ENCODE measurements around the gene GOLIM4. TPM values are rescaled to one million over a fixed set of nuclear protein-coding genes. Genes with fewer than 3 reads are reported as not detected.

Gene GOLIM4
- total RNA-seq, 1 experiment from 2014 or later, result 17.4 TPM

DNA sequence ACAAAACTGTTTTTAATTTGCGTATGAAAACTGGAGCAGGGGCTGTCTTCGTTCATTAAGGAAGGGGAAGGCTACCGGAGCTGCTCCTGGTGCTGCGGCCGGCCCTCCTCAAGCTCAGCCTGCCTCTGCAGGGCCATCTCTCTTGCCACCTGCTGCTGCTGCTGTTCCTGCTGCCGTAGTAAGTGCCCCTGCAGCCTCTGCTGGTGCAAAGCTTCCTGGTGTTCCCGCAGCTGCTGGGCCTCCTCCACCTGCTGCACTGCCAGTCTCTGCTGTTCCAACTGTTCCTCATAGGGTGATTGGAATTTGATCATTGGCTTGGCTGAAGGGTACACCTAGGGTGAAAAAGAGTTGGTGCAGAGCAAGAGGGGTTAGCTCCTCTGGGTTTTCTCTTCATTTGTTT is 66.0 kb downstream of the GOLIM4 start:
- H3K9me3 ChIP-seq, result no peaks in the 10 kb centered on the region
- no peaks in the 10 kb centered on the region for H3K27me3 ChIP-seq (replicated peaks; ENCODE audit: control insufficient read depth, insufficient read depth, low read length)
- CTCF ChIA-PET, result no interaction called here
- Mint-ChIP-seq H3K9me3 (ENCODE audit: unreplicated experiment) (no peaks in the 10 kb centered on the region), H3K36me3 (ENCODE audit: insufficient read depth, unreplicated experiment) (peaks cover 6% of the 10 kb centered on the region), H3K27me3 (ENCODE audit: insufficient read depth, unreplicated experiment) (no peaks in the 10 kb centered on the region), H3K4me3 (ENCODE audit: unreplicated experiment) (no peak overlapping the region), H3K27ac (ENCODE audit: unreplicated experiment) (no peak overlapping the region), H3K4me1 (ENCODE audit: low read depth, unreplicated experiment) (no peaks in the 10 kb centered on the region)
- DNase-seq, result no peak
- BruUV-seq (replicated peaks), result no TSS peak
- no peaks in the 10 kb centered on the region for H3K36me3 ChIP-seq (ENCODE audit: control insufficient read depth, insufficient read depth, low read length)
- POLR2A ChIA-PET, result no interaction called here
- TF ChIP-seq, protein P1, sequence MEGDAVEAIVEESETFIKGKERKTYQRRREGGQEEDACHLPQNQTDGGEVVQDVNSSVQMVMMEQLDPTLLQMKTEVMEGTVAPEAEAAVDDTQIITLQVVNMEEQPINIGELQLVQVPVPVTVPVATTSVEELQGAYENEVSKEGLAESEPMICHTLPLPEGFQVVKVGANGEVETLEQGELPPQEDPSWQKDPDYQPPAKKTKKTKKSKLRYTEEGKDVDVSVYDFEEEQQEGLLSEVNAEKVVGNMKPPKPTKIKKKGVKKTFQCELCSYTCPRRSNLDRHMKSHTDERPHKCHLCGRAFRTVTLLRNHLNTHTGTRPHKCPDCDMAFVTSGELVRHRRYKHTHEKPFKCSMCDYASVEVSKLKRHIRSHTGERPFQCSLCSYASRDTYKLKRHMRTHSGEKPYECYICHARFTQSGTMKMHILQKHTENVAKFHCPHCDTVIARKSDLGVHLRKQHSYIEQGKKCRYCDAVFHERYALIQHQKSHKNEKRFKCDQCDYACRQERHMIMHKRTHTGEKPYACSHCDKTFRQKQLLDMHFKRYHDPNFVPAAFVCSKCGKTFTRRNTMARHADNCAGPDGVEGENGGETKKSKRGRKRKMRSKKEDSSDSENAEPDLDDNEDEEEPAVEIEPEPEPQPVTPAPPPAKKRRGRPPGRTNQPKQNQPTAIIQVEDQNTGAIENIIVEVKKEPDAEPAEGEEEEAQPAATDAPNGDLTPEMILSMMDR (IDR thresholded peaks at IDR 0.05; ENCODE audit: insufficient read depth in 1 of 2, low read depth in 1 of 2, low read length in 1 of 2, severe bottlenecking in 1 of 2, unreplicated experiment in 1 of 2), result no peak
- intact Hi-C loops (cut with micrococcal nuclease; ENCODE audit: unreplicated experiment), result no loop called here
- no peak overlapping the region for H3K4me3 ChIP-seq (ENCODE audit: low read depth, low read length)
- H3K4me1 ChIP-seq, result no peaks in the 10 kb centered on the region

DNA sequence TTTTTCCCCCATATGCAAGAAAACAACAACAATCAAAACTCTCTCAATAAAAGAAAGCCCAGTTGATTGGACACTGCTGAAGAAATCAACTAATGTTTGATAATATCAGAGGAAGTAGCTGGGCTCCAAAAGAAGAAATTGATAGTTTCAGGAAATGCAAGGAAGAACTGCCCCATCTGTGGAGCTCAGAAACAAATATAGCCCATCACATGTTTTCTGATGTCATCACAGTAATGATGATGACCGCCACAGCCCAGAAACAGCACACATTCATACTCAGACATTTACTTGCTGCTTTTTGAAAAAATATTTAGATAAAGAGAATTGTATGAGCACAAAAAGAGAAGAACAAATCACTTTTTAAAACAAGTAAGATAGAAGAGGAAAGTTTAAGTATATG is 67.6 kb downstream of the GOLIM4 start:
- Mint-ChIP-seq H3K27me3 (ENCODE audit: insufficient read depth, unreplicated experiment) (no peaks in the 10 kb centered on the region), H3K4me1 (ENCODE audit: low read depth, unreplicated experiment) (no peaks in the 10 kb centered on the region), H3K9me3 (ENCODE audit: unreplicated experiment) (no peaks in the 10 kb centered on the region), H3K27ac (ENCODE audit: unreplicated experiment) (no peak overlapping the region), H3K36me3 (ENCODE audit: insufficient read depth, unreplicated experiment) (peaks cover 6% of the 10 kb centered on the region), H3K4me3 (ENCODE audit: unreplicated experiment) (no peak overlapping the region)
- DNase-seq, result no peak
- no TSS peak for BruUV-seq (replicated peaks)
- no peaks in the 10 kb centered on the region for H3K36me3 ChIP-seq (ENCODE audit: control insufficient read depth, insufficient read depth, low read length)
- no peak overlapping the region for H3K4me3 ChIP-seq (ENCODE audit: low read depth, low read length)
- H3K9me3 ChIP-seq, result no peaks in the 10 kb centered on the region
- intact Hi-C loops (cut with micrococcal nuclease; ENCODE audit: unreplicated experiment), result no loop called here
- POLR2A ChIA-PET, result no interaction called here
- no peaks in the 10 kb centered on the region for H3K4me1 ChIP-seq
- no peaks in the 10 kb centered on the region for H3K27me3 ChIP-seq (replicated peaks; ENCODE audit: control insufficient read depth, insufficient read depth, low read length)
- CTCF ChIA-PET, result no interaction called here
- TF ChIP-seq, protein P1 (IDR thresholded peaks at IDR 0.05; ENCODE audit: insufficient read depth in 1 of 2, low read depth in 1 of 2, low read length in 1 of 2, severe bottlenecking in 1 of 2, unreplicated experiment in 1 of 2), result no peak

DNA sequence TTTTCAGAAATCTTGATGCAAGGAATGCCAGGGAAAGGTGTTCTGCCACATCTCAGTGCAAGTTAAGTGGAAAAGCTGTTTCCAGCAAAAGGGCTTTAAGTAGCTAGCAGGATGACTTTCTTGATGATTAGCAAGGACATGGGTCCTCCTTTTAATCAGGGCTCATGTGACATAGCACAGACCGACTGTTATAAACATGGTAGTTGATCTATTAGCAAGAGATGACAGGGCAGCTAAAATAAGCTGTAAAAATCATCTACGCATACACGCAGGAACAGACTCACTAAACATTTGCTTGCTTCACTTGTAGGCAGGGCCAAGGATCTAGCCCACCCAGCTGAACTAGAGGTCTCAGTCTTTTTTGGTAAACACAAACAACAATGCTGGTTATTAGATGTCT is 69.0 kb downstream of the GOLIM4 start:
- no peaks in the 10 kb centered on the region for H3K9me3 Mint-ChIP-seq (ENCODE audit: unreplicated experiment)
- H3K4me1 Mint-ChIP-seq (ENCODE audit: low read depth, unreplicated experiment), result peaks cover 7% of the 10 kb centered on the region
- no peaks in the 10 kb centered on the region; the same call in 1 of the 2 replicates for H3K36me3 ChIP-seq (ENCODE audit: control insufficient read depth, insufficient read depth, low read length)
- no peaks in the 10 kb centered on the region for H3K27me3 ChIP-seq (replicated peaks; ENCODE audit: control insufficient read depth, insufficient read depth, low read length)
- H3K4me3 ChIP-seq (ENCODE audit: low read depth, low read length), result no peak overlapping the region
- no peak overlapping the region for H3K4me3 Mint-ChIP-seq (ENCODE audit: unreplicated experiment)
- no peaks in the 10 kb centered on the region for H3K4me1 ChIP-seq
- BruUV-seq (replicated peaks), result no TSS peak
- TF ChIP-seq, protein P1 (IDR thresholded peaks at IDR 0.05; ENCODE audit: insufficient read depth in 1 of 2, low read depth in 1 of 2, low read length in 1 of 2, severe bottlenecking in 1 of 2, unreplicated experiment in 1 of 2), result no peak
- POLR2A ChIA-PET, result no interaction called here
- H3K36me3 Mint-ChIP-seq (ENCODE audit: insufficient read depth, unreplicated experiment), result peaks cover 6% of the 10 kb centered on the region
- intact Hi-C loops (cut with micrococcal nuclease; ENCODE audit: unreplicated experiment), result no loop called here
- H3K27ac Mint-ChIP-seq (ENCODE audit: unreplicated experiment), result no peak overlapping the region
- no peak for DNase-seq
- CTCF ChIA-PET, result no interaction called here
- H3K9me3 ChIP-seq, result no peaks in the 10 kb centered on the region
- no peaks in the 10 kb centered on the region for H3K27me3 Mint-ChIP-seq (ENCODE audit: insufficient read depth, unreplicated experiment)
